Measurements from ENCODE around the gene UNK. TPM values are rescaled to one million over a fixed set of nuclear protein-coding genes. Genes with fewer than 3 reads are reported as not detected.

The UNK gene
- total and polyA plus RNA-seq, 2 of the 13 experiments (the other 11 are each of a cell fraction or from before 2014, with no cell fraction given) = 31.6 to 33.0 TPM

- TF ChIP-seq ZNF674 (CRISPR knock-in tag; IDR thresholded peaks at IDR 0.05; ENCODE audit: low read depth) (no peak; the same call in 1 of the 2 replicates), STAT6 (CRISPR knock-in tag; IDR thresholded peaks at IDR 0.05; ENCODE audit: borderline replicate concordance) (no peak; the same call in 1 of the 2 replicates), HNF4G (IDR thresholded peaks at IDR 0.05; ENCODE audit: borderline replicate concordance, low read depth, low read length) (no peak), HNF4G (CRISPR knock-in tag; IDR thresholded peaks at IDR 0.05; ENCODE audit: borderline replicate concordance, low read depth) (peak; percentile 26; the same call in 1 of the 2 replicates), ZC3H13 (CRISPR knock-in tag; IDR thresholded peaks at IDR 0.05) (peak; percentile 76), MZF1 (CRISPR knock-in tag; IDR thresholded peaks at IDR 0.05; ENCODE audit: borderline replicate concordance) (0 out of 2 replicates have a peak, but pooled peaks have one; percentile 7), MAFF (IDR thresholded peaks at IDR 0.05; ENCODE audit: low read depth, low read length) (no peak), NKX3-1 (CRISPR knock-in tag; IDR thresholded peaks at IDR 0.05) (peak; percentile 33; the same call in 1 of the 2 replicates), ZFX (CRISPR knock-in tag; IDR thresholded peaks at IDR 0.05; ENCODE audit: low read depth) (peak; percentile 95), ATM (IDR thresholded peaks at IDR 0.05; ENCODE audit: borderline replicate concordance) (no peak), ZSCAN25 (CRISPR knock-in tag; IDR thresholded peaks at IDR 0.05) (peak; percentile 49; the same call in 1 of the 2 replicates), ZNF724P (CRISPR knock-in tag; IDR thresholded peaks at IDR 0.05; ENCODE audit: borderline replicate concordance) (peak; percentile 81; the same call in 1 of the 2 replicates), NR2C2 (CRISPR knock-in tag; IDR thresholded peaks at IDR 0.05; ENCODE audit: borderline replicate concordance) (peak; percentile 12; the same call in 1 of the 2 replicates), KAT2B (IDR thresholded peaks at IDR 0.05; ENCODE audit: borderline replicate concordance, low read depth, low read length) (no peak), ZNF160 (CRISPR knock-in tag; IDR thresholded peaks at IDR 0.05) (peak; percentile 66; the same call in 1 of the 2 replicates), ZIK1 (CRISPR knock-in tag; IDR thresholded peaks at IDR 0.05; ENCODE audit: borderline replicate concordance, low read depth) (peak; percentile 86; the same call in 1 of the 2 replicates), ZNF501 (CRISPR knock-in tag; IDR thresholded peaks at IDR 0.05) (peak; percentile 27; the same call in 1 of the 2 replicates), WIZ (CRISPR knock-in tag; IDR thresholded peaks at IDR 0.05) (no peak; the same call in 1 of the 2 replicates), TP53 (CRISPR knock-in tag; conservative IDR thresholded peaks at IDR 0.05) (0 out of 2 replicates have a peak, but pooled peaks have one; percentile 14), U2AF2 (IDR thresholded peaks at IDR 0.05; ENCODE audit: low read depth, low read length) (0 out of 2 replicates have a peak, but pooled peaks have one; percentile 24), TBX2 (CRISPR knock-in tag; IDR thresholded peaks at IDR 0.05; ENCODE audit: borderline replicate concordance) (peak; percentile 41; the same call in 1 of the 2 replicates), ZMYM3 (CRISPR knock-in tag; IDR thresholded peaks at IDR 0.05) (peak; percentile 53; the same call in 1 of the 2 replicates), RNF219 (CRISPR knock-in tag; IDR thresholded peaks at IDR 0.05) (no peak)
Observed at GRCh38 chr17:75753514-75754377, 30.9 kb upstream of the UNK start (continued).

Data from HepG2 (cell line).